Left lung (tissue), 10 donors: ENCODE measurements around the gene TTYH1. TPM values are rescaled to one million over a fixed set of nuclear protein-coding genes. Genes with fewer than 3 reads are reported as not detected.

Source experiments
- ATAC-seq: fragments of 200-7000 bp; cut with Tn5 transposase; one replicate; pipeline ENCODE4 v1.9.1; 2020; ENCODE audit warnings: moderate library complexity
- DNase-seq, 4 donors: peaks; one replicate each; pipeline ENCODE4 v3.0.0-alpha.2; 2013 to 2020
- H3K27ac ChIP-seq, 2 donors: fragments of 200-600 bp; sonication (generic) in 1 of 2; one replicate each; pipeline versions ENCODE4 v1.5.0 to v1.8.0; 2020 to 2021
- H3K27me3 ChIP-seq, 2 donors: fragments of 200-600 bp; sonication (generic) in 1 of 2; one replicate each; pipeline versions ENCODE4 v1.5.0 to v1.8.0; 2020 to 2021
- H3K36me3 ChIP-seq, 2 donors: fragments of 200-600 bp; sonication (generic) in 1 of 2; one replicate each; pipeline versions ENCODE4 v1.5.0 to v1.8.0; 2020 to 2021
- H3K4me1 ChIP-seq, 2 donors: fragments of 200-600 bp; one replicate each; pipeline ENCODE4 v1.8.0; 2021
- H3K4me3 ChIP-seq, 2 donors: fragments of 200-600 bp; sonication (generic) in 1 of 2; one replicate each; pipeline versions ENCODE4 v1.5.0 to v1.8.0; 2020 to 2021; ENCODE audit warnings: mild to moderate bottlenecking in 1 of 2
- H3K9me3 ChIP-seq, 2 donors: fragments of 200-600 bp; sonication (generic) in 1 of 2; one replicate each; pipeline versions ENCODE4 v1.5.0 to v1.8.0; 2020 to 2021
- CTCF ChIP-seq, 2 donors: fragments of 200-600 bp; sonication (generic) in 1 of 2; IDR thresholded peaks; one replicate each; pipeline versions ENCODE4 v1.5.0 to v1.8.0; 2021; ENCODE audit warnings: antibody characterized with exemption in 2 of 2
- intact Hi-C, 2 donors: fragments of 100-400 bp; cut with DNase I; formaldehyde crosslinking; loops; one replicate each; pipeline versions ENCODE4 v1.11.2 to v1.14.2; 2022
- polyA plus RNA-seq, 6 donors: library from polyadenylated mRNA; unstranded; fragments of 120-200 nt; gene quantifications; one replicate each; pipeline ENCODE4 v1.2.1, GENCODE V29; 2013; ENCODE audit not compliant: insufficient read length in 6 of 6
- total RNA-seq, 2 donors: library from RNA; stranded (reverse); fragmentation: NEBNext Ultra II Directional; extraction: Animal tissue kit (Norgen Biotek cat#: 25700); gene quantifications; one replicate each; pipeline ENCODE4 v1.2.1, GENCODE V29; 2021
- donor health status: DM: no; HTN: yes; CAD: no.
- donor health status: DM: no; HTN: no; CAD: no.

The TTYH1 gene
- total and polyA plus RNA-seq, 8 donors = 2.3 to 13.4 (median 4.7) TPM; not detected in 2

DNA sequence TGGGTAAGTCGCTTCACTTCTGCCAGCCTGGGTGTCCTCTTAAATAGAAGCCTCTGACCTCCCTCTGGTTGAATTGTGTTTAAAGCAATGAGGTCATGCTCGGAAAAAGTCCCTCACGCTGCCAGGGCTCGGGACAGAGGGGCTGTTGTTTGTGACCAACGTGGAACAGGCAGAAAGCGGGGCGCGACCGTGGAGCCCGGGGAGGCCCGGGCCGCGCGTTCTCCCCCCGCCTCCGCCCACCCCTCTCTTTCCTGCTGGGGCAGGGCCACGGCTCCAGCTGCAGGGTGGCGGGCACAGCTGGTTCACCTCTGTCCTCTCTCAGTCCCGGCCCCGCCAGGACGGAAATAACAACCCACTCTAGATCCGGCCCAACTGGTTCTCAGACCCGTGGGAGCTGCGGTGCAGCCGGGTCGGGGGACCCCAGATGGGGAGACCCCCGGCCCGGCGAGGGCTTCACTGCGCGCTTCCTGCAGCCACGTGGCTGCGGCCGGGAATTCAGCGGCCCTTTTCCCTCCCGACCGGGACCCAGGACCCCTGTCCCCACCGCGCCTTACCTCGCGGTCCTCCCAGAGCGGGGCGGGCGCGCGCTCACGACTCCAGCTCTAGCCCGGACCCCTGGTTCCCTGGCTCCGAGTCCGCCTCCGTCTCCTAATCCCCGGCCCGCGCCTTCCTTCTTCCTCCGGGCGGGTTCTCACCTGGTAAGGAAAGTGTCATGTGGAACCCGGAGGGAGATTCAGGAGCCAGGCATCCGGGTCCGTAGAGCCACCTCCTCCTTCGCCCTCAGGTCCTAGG, 55.9 kb downstream of the TTYH1 start:
- Histone ChIP-seq H3K27ac (peak overlapping the region; percentile 65 to 77), H3K27me3 (peaks cover 6 to 73% of the 10 kb centered on the region in 2 donors), H3K36me3 (no peaks in the 10 kb centered on the region), H3K4me1 (peaks cover 19 to 28% of the 10 kb centered on the region in 2 donors), H3K4me3 (peak overlapping the region; percentile 26 to 39), H3K9me3 (no peaks in the 10 kb centered on the region)
- DNase-seq = peak in 2 of 4 donors; percentile 56 to 76
- intact Hi-C loops = no loop called here
- TF ChIP-seq CTCF (IDR thresholded peaks at IDR 0.05) = no peak
- ATAC-seq = peak; percentile 18

- Histone ChIP-seq H3K9me3 (no peaks in the 10 kb centered on the region), H3K27me3 (peaks cover 6 to 90% of the 10 kb centered on the region in 2 donors), H3K4me1 (peaks cover 19 to 28% of the 10 kb centered on the region in 2 donors), H3K27ac (peak within 1 kb of the TSS; percentile 48 to 66), H3K4me3 (peak within 1 kb of the TSS; percentile 26 to 28), H3K36me3 (no peaks in the 10 kb centered on the region)
- peak; percentile 90 for ATAC-seq
- peak in 3 of 4 donors; percentile 73 to 94 (median 87) for DNase-seq
- intact Hi-C loops = no loop called here
- TF ChIP-seq CTCF (IDR thresholded peaks at IDR 0.05) = no peak
Measured at GRCh38 chr19:54473071-54473891, 58.0 kb downstream of the TTYH1 start, which contains the start of gene CDC42EP5. CDC42EP5 (minus strand) TSS chr19:54473296; CDS start chr19:54465547, 7,749 bp downstream.

- no peaks in the 10 kb centered on the region for H3K36me3 ChIP-seq
- H3K27me3 ChIP-seq = peaks cover 6 to 91% of the 10 kb centered on the region in 2 donors
- H3K4me1 ChIP-seq = peaks cover 19 to 28% of the 10 kb centered on the region in 2 donors
- no peak for TF ChIP-seq CTCF (IDR thresholded peaks at IDR 0.05)
- H3K4me3 ChIP-seq = no peak overlapping the region
- no peak for DNase-seq
- H3K27ac ChIP-seq = peak overlapping the region in 1 of 2 donors; percentile 66
- ATAC-seq = no peak
- H3K9me3 ChIP-seq = no peaks in the 10 kb centered on the region
- intact Hi-C loops = no loop called here
Measured at GRCh38 chr19:54473892-54474372, 58.7 kb downstream of the TTYH1 start.

DNA sequence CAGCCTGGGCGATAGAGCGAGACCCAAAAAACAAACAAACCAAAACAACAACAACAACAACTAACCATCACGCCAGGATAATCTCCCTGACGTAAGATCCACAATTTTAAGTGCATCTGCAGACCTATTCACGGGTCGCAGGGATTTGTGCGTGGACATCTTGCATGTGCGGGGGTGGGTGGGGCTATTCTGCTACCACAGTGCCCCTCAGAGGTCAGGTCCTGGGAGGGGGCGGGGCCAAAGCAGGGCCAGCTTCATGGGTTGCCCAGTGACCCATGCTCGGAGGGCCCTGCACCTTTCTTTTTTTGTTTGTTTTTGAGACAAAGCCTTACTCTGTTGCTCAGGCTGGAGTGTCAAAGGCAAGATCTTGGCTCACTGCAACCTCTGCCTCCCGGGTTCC, 60.4 kb downstream of the TTYH1 start:
- ATAC-seq = no peak
- Histone ChIP-seq H3K9me3 (no peaks in the 10 kb centered on the region), H3K36me3 (no peaks in the 10 kb centered on the region), H3K4me1 (peaks cover 9 to 32% of the 10 kb centered on the region in 2 donors), H3K27ac (no peak overlapping the region), H3K4me3 (no peak overlapping the region), H3K27me3 (peaks cover 2 to 91% of the 10 kb centered on the region in 2 donors)
- intact Hi-C loops = no loop called here
- no peak for TF ChIP-seq CTCF (IDR thresholded peaks at IDR 0.05)
- DNase-seq = no peak
